GM18505 (cell line): Measurements from ENCODE around the gene CYBA.

Experiments
- ATAC-seq: cut with Tn5 transposase; IDR thresholded peaks from one replicate; pipeline ENCODE4 v1.9.1; 2021; ENCODE audit not compliant: unreplicated experiment
- POLR2A ChIP-seq: IDR thresholded peaks from 4 replicates; pipeline ENCODE4 v1.6.1; 2011; ENCODE audit warnings: borderline replicate concordance; ENCODE audit not compliant: insufficient read depth, insufficient read length; ENCODE audit errors: extremely low read depth

The CYBA gene

GRCh38 chr16:88608076-88608475 lies 42.8 kb downstream of the CYBA start:
- ATAC-seq: no peak
- no peak for TF ChIP-seq POLR2A

GRCh38 chr16:88606148-88606757 lies 44.6 kb downstream of the CYBA start:
- TF ChIP-seq POLR2A: no peak
- ATAC-seq: no peak

- TF ChIP-seq POLR2A: no peak
- ATAC-seq: no peak
Observed at GRCh38 chr16:88605186-88606147, 45.4 kb downstream of the CYBA start.

DNA sequence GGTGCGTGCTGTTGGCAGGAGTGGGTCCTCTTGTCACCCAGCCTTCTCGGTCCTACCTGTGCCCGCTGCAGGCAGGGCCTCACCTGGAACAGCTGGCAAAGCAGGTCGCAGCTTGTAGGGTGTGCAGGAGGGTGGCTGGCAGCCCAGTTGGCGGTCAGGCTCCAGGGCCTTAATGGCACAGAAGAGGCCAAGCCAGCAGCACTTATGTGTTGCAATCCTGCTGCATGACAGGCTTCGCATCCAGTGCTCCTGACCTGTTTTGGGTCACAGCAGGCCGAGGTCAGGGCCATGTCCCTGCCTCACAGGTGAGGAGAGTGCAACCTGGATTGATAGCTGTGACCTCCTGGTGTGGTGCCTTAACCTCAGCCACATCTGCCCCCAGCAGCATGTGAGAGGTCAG lies 48.8 kb downstream of the CYBA start:
- ATAC-seq: no peak
- TF ChIP-seq POLR2A: no peak

DNA sequence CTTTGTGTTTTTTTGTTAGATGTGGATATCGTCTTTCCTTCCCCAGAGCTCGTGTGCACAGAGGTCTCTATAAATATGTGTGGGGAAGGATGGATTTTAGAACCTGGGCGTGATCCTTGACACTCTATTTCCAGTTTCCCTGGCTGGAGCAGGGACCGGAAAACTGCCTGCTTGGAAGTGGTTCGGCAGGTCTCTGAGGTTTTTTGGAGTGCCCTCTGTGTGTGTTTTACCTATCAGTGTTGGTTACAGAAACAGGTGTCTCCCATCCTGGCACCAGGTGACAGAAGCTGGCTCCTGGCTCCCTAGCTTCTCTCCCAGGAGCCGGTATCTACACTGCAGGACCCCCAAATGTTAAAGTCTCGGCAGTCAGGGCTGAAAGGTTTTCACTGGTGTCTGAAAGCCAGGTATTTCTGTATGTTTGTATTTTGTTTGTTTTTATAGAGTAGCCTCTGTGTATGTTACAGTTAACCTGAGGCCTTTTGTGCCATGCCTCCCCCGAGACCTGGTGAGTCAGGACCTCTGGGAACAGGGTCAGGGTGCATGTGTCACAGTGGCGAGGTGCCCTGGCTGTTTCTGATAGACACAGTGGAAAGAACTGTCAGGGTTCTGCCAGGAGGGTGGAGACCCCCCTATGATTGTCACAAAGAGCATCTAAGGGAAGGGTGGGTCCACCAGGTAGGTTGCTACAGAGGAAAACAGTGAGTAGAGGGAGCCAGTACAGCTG lies 49.4 kb downstream of the CYBA start:
- no peak for ATAC-seq
- TF ChIP-seq POLR2A: no peak

DNA sequence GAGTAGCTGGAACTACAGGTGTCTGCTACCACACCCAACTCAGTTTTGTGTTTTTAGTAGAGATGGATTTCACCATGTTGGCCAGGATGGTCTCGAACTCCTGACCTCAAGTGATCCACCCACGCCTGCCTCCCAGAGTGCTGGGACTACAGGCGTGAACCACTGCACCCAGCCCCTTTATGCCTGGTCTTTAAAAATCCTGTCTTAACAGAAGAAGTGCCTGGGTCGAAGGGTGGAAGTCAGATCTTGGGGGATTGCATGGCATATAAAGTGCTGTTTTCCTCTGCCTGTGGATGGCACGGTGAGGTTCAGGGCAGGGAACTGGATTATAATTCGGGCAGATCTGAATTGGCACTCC lies 50.3 kb downstream of the CYBA start:
- ATAC-seq: no peak
- TF ChIP-seq POLR2A: no peak

DNA sequence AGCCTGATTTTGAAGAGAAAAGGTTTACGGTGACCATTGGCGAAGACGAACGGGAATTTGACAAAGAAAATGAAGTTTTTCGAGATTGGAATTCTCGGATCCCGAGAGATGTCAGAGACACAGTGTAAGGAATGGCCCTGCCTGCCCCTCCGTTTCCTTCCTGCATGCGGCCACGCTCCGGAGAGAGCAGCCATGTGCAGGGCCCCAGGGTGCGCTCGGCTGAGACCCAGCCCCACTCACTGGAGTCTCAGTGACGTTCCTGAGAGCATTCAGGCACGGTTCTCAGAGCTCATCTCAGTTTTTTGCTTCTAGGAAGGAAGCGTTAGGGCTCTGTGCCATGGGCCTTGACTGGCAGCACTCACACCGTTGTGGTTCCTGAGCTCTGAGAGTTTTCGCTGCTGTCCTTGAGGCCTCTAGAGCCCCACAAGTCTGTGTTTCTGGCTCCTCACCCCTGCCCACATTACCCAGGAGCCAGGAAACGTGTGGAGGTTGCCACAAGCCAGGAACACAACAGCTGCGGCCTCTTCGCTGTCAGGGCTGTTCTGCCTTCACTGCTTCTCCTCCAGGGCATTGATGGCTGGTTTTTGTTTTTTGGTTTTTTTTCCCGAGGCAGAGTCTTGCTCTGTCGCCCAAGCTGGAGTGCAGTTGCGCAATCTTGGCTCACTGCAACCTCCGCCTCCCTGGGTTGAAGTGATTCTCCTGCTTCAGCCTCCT lies 50.9 kb downstream of the CYBA start:
- no peak for TF ChIP-seq POLR2A
- no peak for ATAC-seq

DNA sequence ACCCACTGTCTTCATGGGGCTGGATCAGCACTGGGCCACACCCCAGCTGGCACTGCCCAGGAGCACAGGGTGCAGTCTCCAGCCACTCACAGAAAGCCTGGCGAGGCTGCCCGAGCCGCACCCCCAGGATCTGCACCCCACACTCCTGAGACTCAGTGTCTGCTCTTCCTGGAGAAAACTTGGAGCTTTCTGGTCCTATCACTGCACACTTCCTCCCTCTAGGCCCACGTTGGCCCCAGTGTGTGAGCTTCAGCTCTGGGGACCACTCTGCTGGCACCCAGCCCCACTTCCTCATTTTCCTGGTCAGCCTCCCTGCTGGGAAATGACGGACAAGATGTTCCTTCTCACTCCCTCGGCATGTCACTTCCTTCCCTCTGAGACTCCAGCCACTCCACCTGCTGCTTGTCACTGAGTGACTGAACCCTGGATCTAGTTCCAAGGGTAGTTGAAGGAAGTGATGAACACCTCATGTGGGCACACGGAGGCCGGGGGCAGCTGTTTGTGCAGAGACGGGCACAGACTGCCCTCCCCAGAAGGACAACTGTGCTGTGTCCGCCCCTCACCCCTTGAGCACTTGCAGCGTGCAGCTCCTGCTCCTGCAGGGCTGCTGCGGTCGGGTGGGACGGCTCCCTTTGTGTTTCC lies 51.6 kb downstream of the CYBA start:
- ATAC-seq: no peak
- TF ChIP-seq POLR2A: no peak

GRCh38 chr16:88597856-88598491 lies 52.9 kb downstream of the CYBA start:
- no peak for TF ChIP-seq POLR2A
- ATAC-seq: no peak

GRCh38 chr16:88596483-88596882 lies 54.4 kb downstream of the CYBA start:
- ATAC-seq: no peak
- TF ChIP-seq POLR2A: no peak

GRCh38 chr16:88595921-88596320 lies 54.9 kb downstream of the CYBA start:
- no peak for ATAC-seq
- TF ChIP-seq POLR2A: no peak

DNA sequence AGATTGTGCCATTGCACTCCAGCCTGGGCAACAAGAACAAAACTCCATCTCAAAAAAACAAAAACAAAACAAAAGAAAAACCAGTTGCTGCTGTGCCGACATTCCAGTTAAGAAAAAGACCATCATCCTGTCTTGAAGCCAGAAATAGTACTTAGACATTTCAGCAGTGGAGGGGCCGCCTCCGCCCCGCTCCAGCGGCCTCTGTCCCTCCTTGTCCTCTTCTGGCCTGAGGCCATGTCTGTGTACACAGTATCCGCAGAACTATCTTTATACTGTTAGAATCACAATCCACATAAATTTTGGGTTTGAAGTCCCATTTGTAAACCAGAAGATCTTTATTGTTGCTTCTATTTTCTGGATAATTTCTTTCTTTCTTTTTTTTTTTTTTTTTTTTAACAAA lies 55.8 kb downstream of the CYBA start:
- no peak for TF ChIP-seq POLR2A
- no peak for ATAC-seq

- TF ChIP-seq POLR2A: no peak
- ATAC-seq: no peak
Observed at GRCh38 chr16:88593910-88594309, 56.9 kb downstream of the CYBA start.

DNA sequence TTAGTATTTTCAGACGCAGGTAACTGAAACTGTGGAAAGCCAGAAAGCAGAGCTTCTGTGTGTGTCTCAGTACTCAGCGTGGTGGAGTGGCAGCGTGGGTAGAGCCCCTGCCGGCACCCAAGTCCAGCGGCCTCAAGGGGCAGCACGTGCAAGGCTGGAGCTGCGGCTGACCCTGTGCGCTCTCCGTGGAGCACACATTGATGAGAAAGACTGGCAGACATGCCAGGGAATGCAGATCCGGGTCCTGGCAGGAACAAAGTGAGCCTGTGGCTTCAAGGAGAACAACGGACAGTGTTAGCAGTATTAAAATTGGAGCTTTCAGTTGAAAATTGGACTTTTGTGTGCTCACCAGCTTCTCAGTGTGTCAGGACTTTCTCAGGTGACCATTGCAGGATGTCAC lies 57.4 kb downstream of the CYBA start:
- ATAC-seq: no peak
- TF ChIP-seq POLR2A: no peak
